M059J (cell line): ENCODE measurements around the gene SPRYD4. TPM values are rescaled to one million over a fixed set of nuclear protein-coding genes. Genes with fewer than 3 reads are reported as not detected.
"Not testable (repeated sequence)": the region's sequence is repeated elsewhere in the genome, so short reads cannot be mapped to it uniquely, and the experiment has no call there.

Source experiments
- DNase-seq: peaks from one replicate; pipeline ENCODE4 v3.0.0-alpha.2; 2012; ENCODE audit warnings: low read depth
- total RNA-seq: library from RNA; depleted of rRNA; stranded (reverse); fragments of >200 nt; shearing (Covaris generic); gene quantifications from 2 replicates; pipeline ENCODE4 v1.2.3, GENCODE V29; 2014; rRNA removed

Gene SPRYD4
- total RNA-seq: 1.3 and 1.4 TPM in 2 replicates

DNA sequence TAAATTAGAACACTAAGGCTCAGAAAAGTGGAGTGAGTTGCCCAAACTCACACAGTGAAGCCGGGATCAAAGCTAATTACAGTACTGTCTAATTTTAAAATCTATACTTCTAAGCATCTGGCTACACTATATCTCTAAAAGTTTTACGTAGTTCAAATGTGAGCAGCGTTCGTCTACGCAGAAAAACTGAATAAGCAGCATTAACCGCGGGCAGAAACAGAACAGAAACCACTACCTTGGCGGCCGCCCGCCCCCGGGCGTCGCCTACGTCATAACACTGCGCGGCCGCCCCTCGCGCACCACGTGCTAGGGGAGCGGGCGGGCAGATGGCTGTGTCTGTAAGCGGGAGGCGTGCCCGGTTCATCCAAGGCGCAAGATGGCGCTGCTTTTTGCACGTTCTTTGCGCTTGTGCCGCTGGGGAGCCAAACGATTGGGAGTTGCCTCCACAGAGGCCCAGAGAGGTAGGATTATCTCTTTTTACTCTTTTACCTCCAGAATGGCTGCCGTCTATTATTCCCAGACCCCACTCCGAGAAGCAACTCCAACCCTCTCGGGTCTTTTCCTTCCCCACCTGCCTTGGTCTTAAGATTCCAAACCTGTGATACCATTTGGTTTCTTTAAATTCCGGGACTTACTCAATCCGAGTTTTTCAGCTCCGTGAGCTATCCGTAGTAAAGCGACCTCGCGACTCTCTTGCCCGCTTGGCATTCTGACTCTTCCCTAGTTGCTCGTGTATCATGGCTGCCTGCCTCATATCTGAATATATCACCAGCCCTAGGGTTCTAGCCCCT, at the start of gene SPRYD4:
SPRYD4 (plus strand) TSS at position 363 of the 791 bp plus-strand sequence; CDS start at position 377, 14 bp downstream.
- DNase-seq: peak; percentile 89

DNA sequence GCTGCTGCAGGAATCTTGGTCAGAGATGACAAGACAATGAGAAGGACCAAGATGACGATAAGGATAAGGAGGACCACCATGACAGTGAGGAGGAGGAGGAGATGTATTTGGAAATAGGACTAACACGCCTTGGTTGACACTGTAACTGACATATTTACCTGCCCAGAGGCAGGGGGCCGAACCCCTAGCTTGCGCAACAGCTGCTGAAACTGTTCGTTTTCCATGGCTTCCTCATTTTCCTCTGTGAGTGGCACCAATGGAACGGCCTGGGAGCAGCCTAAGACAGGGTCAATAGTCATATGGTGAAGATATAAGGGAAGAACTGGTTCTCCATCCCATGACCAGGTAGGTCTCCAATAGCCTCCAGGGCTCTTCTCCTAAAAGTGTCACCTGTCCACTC, 48.0 kb upstream of the SPRYD4 start:
- no peak for DNase-seq

DNA sequence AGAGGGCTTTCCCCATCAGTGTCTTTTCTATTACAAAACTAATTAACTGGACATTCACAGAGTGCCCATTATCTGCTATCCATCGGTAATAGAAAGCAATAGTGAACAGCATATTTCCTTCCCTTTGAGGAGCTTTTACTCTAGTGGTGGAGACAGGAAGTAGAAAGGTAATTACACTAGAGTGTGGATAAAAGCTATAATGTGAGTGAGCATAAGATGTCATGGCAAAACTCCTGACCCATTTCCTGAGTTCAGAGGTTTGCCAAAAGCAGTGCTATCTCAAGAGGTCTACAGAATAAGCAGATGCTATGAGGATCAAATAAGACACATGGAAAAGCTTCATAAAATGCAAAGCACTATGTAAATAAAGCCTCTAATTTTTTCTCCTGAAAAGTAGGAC, 43.2 kb upstream of the SPRYD4 start:
- DNase-seq: no peak

DNA sequence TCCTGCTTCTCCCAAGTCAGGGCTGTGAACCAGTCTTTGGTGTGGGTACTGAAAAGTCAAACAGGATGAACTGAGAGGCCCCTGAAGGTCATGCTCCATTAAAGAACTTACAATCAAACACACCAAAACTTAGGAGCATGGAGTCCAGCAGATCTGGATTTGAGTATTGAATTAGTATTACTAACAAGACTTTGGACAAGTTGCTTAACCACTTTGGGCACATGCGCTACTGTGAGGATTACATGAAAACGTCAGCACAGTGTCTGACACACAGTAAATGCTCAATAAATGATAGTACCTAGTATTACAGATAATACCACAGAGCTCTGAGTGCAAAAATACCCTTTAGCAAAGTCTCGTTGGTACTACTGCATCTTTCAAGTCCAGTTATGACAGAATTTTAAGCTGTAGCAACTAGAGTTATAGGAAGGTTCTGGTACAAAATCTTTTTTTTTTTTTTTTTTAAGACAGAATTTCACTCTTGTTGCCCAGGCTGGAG, 42.4 kb upstream of the SPRYD4 start:
- DNase-seq: no peak

DNA sequence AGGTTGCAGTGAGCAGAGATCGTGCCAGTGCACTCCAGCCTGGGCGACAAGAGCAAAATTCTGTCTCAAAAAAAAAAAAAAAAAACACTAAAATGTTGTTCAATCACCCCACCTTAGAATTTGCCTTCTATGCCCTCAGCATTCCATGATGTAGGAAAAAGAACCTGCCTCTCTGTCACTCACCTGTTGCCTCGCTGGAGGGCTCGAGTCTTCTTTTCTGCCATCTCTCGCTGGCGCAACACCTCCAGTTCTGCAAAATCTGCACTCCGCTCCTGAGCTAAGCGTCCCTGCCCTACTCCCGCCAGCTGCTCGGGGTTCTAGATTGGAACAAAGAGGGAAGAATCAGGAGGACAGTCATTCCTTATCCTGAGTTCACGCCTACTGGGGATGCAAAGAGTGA, 37.1 kb upstream of the SPRYD4 start:
- DNase-seq: no peak

DNA sequence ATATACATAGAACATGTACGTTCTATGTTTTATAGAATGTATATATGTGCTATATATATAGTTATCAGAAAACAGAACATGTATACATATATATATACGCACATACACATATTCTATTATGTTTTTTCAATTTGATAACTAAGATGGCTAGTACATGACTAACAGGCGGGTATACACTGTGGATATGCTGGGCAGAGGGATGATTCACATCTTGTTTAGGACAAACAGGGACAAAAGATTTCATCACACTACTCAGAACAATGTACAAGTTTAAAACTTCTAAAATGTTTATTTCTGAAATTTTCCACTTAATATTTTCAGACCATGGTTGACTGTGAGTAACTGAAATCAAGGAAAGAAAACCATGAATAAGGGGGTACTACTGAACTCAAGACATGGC, 36.5 kb upstream of the SPRYD4 start:
- no peak for DNase-seq

DNA sequence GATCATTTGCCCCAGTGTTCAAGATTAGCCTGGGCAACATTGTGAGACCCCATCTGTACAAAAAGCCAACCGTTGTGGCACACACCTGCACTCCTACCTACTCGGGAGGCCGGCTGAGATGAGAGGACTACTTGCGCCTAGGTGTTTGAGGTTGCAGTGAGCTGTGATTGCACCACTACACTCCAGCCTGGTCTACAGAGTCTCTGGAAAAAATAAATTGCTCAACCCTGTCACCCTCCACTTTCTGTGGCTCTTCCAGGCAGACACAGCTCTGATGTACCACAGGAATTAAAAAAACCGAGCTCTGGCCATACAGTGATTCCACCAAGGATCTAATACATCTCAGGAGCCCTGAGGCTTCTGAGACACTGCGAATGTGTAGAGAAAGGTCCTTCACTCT, 33.5 kb upstream of the SPRYD4 start:
- no peak for DNase-seq

DNA sequence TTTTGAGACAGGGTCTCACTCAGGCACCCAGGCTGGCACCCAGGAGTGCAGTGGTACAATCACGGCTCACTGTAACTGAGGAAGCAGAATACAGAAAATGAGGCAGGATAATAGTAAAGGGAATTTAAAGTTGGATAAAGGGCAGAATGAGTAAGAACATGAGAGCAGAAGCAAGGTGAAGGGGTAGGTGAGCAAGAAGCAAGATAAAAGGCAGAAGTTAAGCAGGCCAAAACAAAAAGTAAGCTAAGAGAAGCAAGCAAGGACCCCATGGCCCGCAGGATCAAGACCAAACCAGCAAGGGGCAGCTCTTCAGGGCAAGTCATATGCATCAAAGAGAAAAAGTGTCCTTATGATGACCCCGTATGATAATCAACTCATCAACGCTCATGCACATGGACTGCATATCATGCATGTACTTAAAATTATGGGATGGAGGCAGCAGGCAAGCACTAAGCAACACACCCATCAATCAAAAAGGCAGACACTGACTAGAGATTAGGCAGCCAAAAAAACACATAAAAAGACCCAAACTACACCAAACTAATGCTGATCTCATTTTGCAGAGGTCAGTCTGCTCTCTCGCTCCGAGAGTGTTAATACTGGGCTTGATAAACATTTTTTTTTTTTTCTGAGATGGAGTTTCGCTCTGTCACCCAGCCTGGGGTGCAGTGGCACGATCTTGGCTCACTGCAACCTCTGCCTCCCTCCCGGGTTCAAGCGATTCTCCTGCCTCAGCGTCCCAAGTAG, 30.8 kb upstream of the SPRYD4 start:
- DNase-seq: no peak

DNA sequence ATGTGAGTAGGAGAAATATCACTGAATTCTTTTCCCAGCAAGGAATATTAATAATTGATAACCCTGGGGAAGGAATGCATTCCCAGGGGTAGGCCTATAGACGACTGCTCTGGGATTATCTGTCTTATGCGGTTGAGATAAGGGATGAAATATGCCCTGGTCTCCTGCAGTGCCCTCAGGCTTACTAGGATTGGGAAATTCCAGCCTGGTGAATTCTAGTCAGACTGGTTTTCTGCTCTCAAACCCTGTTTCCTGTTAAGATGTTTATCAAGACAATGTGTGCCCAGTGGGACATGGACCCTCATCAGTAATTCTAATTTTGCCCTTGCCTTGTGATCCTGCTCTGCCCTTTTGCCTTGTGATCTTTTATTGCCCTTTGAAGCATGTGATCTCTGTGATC, 25.2 kb upstream of the SPRYD4 start:
- not testable (repeated sequence) for DNase-seq

DNA sequence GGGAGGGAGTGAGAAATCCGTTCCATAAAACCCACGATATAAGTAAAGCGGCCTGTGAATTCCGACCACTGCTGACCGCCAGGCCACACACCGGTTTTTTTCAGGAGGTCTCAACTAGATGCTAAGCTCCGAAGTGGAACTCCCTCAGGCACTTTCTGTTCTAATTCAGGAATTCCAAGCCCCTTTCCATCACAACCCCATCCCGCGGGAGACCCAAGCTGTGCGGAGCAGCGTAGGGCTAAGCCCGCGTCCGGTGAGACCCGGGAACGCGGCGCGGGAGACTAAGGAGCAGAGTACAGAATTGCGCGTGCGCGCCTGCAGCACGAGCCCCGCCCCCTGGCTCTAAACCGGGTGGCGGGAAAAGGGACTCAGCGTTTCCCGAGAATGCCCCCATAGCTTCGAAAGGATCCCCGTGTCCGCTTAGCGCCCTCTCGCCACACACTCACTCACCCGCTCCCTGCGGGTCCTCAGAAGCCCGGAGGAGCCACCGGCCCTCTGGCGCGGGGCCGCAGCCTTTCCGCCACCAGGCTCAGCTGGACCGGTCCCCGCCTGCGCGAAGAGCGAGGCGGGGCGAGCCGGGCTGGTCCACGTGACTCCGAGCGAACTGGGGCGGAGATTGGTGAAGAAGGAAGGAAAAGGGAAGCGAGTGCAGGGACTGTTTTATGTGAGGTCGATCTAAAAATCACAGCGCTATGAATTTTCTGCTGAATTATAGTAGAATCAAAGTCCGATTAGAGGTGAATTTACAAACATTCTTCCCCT, 19.3 kb upstream of the SPRYD4 start, which contains the start of gene TIMELESS:
TIMELESS (minus strand) TSS at position 567 of the 762 bp plus-strand sequence. CDS start 15,256 bp downstream, outside the sequence.
- DNase-seq: peak; percentile 87

DNA sequence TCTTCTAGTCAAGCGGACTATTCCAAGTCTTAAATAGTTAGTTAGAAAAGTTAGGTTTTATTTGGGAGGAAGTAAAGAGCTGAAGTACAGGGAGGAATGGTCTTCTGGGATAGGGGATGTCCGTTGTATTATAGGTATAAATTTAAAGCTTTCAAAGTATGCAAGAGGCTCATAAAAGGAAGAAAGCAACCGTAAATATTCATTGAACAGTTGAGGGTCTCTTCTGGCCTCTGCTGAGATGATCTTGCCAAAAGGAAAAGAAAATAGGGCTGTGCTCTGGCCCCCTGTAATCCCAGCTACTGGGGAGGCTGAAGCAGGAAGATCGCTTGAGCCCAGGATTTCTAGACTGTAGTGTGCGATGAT, 18.8 kb upstream of the SPRYD4 start:
- no peak for DNase-seq

DNA sequence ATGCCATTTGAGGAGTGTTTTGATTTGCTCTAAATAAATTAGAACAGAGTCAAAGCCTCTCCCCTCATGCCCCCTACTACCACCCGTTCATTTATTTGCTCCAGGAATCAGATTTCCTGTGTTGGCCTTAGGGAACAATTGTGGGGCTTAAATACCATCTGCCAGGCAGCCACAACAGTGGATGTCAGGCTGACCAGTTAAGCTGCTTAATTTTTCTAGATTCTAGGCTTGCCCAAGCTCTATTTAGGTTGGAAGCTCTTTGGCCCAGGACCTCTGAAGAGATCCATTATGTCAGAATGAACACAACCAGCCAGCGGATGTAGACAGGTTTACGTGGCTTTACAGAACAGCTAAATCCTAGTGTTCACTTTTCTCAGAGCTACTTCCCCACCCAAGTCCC, 18.1 kb upstream of the SPRYD4 start:
- no peak for DNase-seq

DNA sequence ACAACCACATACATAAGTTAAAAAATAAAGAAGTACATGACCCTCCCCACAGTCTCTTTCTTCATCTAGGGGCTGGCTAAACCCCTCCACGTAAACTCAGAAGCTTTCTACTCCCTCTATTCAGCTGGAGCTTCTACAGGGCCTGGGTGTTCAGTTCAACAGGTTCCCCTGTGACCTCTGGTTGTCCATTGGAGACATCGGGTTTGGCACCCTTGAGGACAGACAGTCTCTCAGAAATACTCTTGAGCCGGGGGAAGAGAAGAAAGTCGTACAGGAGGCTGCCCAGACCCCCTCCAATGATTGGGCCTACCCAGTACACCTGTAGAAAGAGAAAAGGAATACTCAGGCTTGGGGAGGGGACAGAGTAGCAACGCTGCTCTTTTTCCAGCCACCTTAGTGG, 17.2 kb upstream of the SPRYD4 start:
- no peak for DNase-seq

DNA sequence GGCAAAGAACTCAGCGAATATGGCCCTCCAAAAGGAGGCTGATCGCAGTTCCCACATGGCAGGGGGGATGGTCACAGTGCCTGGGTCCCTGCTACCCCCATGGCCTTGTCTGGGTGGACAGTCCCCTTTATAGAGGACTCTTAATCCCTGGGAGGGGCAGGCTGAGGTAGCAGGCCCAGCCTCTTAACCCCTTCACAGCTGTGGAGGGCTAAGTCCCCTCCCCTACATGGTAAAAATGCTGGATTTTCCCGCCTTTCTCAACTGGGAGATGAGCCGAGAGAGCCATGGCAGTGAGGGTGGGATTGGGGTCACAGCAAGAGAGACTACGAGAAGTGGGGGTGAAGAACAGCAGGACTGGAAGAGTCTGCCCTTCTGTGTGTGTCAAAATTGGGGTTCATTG, 13.8 kb upstream of the SPRYD4 start, which contains the start of gene MIP:
MIP (minus strand) TSS at position 101 of the 400 bp plus-strand sequence; CDS start at position 57, 44 bp downstream.
- no peak for DNase-seq

DNA sequence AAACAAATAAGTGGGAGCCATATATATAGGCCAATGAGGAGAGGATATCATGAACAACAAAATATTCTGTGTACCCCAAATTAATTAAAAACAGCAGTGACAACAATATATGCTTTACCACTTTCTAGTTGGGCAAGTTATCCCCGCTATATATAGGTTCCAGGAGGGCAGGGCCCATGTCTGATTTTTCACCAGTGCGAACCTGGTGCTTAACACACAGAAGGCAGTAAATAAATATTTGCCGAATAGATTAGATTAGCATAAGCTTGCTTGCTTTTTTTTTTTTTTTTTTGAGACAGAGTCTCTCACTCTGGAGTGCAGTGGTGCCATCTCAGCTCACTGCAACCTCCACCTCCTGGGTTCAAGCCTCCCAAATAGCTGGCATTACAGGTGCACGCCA, 10.6 kb upstream of the SPRYD4 start:
- DNase-seq: no peak

DNA sequence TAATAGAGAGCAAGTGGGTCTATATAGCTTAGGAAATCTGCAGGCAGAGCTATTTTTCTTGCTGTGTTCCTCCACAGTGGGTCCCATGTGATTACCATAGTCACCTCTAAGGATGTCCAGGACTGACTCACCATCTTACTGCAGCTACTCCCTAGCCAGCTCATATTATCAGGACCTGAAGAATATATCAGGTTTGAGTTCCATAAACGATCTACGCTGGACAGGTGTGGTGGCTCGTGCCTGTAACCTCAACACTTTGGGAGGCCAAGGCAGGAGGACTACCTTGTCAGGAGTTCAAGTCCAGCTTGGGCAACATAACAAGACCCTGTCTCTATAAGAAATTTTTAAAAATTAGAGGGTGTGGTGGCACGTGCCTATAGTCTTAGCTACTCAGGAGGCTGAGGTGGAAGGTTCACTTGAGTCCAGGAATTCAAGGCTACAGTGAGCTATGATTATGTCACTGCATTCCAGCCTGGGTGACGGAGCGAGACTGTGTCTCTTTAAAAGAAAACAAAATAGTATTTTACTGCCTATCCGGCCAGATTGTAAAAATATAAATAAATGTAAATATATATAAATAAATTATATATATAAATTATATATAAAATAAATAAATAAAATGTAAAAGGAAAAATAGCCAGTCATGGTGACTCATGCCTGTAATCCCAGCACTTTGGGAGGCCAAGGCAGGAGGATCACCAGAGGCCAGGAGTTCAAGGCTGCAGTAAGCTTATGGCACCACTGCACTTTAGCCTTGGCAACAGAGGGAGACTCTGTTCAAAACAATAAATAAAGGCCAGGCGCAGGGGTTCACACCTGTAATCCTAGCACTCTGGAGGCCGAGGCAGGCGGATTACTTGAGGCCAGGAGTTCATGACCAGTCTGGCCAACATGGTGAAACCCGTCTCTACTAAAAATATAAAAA, 6.9 kb upstream of the SPRYD4 start:
- DNase-seq: peak; percentile 51

DNA sequence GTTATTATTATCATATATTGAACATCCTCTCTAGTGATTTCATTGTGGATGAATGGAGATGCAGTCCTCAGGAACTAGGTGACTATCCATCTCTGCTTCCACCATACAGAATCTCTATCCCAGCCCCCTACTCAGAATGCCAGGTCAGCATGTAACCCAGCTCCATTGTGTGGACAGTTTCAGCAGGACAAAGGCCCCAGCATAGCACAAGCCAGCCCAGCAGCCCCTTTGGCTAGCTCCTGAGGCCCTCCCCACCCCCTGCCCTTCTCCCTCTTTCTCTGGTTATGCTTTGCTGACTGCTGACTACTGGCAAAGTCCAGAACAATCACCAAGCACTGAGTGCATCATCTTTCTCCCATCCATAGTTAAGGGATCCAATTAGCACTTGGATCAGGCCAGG, 5.8 kb upstream of the SPRYD4 start:
- no peak for DNase-seq

DNA sequence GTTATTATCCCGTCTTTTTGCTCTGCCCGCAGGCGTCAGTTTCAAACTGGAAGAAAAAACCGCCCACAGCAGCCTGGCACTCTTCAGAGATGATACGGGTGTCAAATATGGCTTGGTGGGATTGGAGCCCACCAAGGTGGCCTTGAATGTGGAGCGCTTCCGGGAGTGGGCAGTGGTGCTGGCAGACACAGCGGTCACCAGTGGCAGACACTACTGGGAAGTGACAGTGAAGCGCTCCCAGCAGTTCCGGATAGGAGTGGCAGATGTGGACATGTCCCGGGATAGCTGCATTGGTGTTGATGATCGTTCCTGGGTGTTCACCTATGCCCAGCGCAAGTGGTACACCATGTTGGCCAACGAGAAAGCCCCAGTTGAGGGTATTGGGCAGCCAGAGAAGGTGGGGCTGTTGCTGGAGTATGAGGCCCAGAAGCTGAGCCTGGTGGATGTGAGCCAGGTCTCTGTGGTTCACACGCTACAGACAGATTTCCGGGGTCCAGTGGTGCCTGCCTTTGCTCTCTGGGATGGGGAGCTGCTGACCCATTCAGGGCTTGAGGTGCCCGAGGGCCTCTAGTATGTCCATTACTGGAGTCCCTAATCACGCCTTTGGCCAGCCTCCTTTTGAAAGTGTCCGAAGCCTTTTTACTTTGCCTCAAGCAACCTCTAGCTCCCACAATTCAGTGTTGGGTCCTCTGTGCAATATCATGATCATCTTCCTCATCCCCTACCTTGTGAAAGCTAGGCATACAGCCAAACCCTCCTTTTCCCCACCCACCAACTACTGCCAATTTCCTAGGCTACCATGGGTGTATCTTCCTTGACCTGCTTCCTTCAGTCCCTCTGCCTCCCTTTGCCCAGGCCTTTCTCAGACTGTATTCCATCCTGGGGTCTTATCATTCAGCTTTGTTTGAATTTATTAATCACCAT, 891 bp downstream of the SPRYD4 start:
- no peak for DNase-seq

DNA sequence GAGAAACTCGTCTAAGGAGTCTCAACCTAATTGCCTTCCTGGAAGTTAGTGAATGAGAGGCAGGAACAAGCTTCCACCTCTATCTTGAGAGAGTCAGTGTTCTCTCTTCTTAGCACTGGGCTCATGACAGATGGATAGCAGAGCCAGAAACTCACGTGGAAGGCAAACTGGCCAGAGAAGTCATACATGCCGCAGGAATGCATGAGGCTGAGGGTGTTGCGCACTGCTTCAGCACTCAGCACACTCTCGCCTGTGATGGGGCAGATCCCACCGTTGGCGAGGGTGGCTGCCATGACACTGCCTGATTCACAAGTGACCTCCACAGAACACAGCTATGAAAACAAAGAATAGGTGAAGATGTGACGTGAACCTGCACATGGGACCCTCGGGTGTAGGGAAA, 6.0 kb downstream of the SPRYD4 start:
- DNase-seq: no peak

DNA sequence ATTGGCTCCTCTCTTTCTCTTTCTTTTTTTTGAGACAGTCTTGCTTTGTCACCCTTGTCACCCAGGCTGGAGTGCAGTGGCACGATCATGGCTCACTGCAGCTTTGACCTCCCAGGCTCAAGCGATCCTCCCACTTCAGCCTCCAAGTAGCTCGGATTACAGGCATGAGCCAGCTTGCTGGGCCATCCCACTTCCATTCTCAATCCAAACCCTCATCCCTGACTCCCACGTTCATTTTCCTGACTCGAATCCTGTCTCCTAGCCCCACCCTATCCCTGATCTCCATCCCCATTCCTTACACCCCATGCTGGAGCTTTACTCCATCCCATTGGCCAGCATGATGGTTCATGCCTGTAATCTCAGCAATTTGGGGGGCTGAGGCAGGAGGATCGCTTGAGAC, 7.8 kb downstream of the SPRYD4 start:
- no peak for DNase-seq
